Muscle layer of colon (tissue), 2 donors: ENCODE data around the gene IBSP.

Experiments used
- H3K27ac ChIP-seq: one replicate; pipeline ENCODE4 v1.7.0; 2013; ENCODE audit warnings: low read depth, mild to moderate bottlenecking, low read length, moderate library complexity
- H3K27me3 ChIP-seq, 2 donors: one replicate each; pipeline ENCODE4 v1.7.0; 2013; ENCODE audit warnings: low read length in 2 of 2, mild to moderate bottlenecking in 2 of 2; ENCODE audit not compliant: insufficient read depth in 2 of 2, control insufficient read depth in 1 of 2
- H3K36me3 ChIP-seq: one replicate; pipeline ENCODE4 v1.7.0; 2013; ENCODE audit warnings: mild to moderate bottlenecking, low read length; ENCODE audit not compliant: insufficient read depth
- H3K4me1 ChIP-seq: one replicate; pipeline ENCODE4 v1.7.0; 2013; ENCODE audit warnings: mild to moderate bottlenecking, low read length; ENCODE audit not compliant: insufficient read depth
- H3K4me3 ChIP-seq, 2 donors: one replicate each; pipeline ENCODE4 v1.7.0; 2013; ENCODE audit warnings: low read length in 2 of 2, low read depth in 1 of 2, mild to moderate bottlenecking in 1 of 2, moderate library complexity in 1 of 2
- H3K9ac ChIP-seq: one replicate; pipeline ENCODE4 v1.7.0; 2013; ENCODE audit warnings: low read length
- H3K9me3 ChIP-seq: one replicate; pipeline ENCODE4 v1.7.0; 2013; ENCODE audit warnings: mild to moderate bottlenecking, low read length
- donor health status: abdominal sarcoma.
- donor health status: Adenocarcinoma of cecum.

Gene IBSP

GRCh38 chr4:87806520-87806919, 7.2 kb downstream of the IBSP start:
- Histone ChIP-seq H3K27me3 (no peaks in the 10 kb centered on the region), H3K4me3 (no peak overlapping the region), H3K27ac (no peak overlapping the region), H3K9me3 (no peaks in the 10 kb centered on the region), H3K4me1 (no peaks in the 10 kb centered on the region), H3K9ac (no peak overlapping the region), H3K36me3 (no peaks in the 10 kb centered on the region)

- Histone ChIP-seq H3K4me1 (no peaks in the 10 kb centered on the region), H3K36me3 (no peaks in the 10 kb centered on the region), H3K27ac (no peak overlapping the region), H3K9me3 (no peaks in the 10 kb centered on the region), H3K9ac (no peak overlapping the region), H3K27me3 (no peaks in the 10 kb centered on the region), H3K4me3 (no peak overlapping the region)
These were observed 8.0 kb downstream of the IBSP start for GRCh38 chr4:87807402-87807801.

GRCh38 chr4:87811977-87812376, 12.6 kb downstream of the IBSP start:
- Histone ChIP-seq H3K4me3 (no peak overlapping the region), H3K36me3 (no peaks in the 10 kb centered on the region), H3K4me1 (no peaks in the 10 kb centered on the region), H3K9ac (no peak overlapping the region), H3K9me3 (no peaks in the 10 kb centered on the region), H3K27me3 (no peaks in the 10 kb centered on the region), H3K27ac (no peak overlapping the region)

- no peak overlapping the region for H3K9ac ChIP-seq
- H3K36me3 ChIP-seq: no peaks in the 10 kb centered on the region
- H3K4me3 ChIP-seq: no peak overlapping the region
- no peak overlapping the region for H3K27ac ChIP-seq
- H3K9me3 ChIP-seq: no peaks in the 10 kb centered on the region
- no peaks in the 10 kb centered on the region for H3K4me1 ChIP-seq
- H3K27me3 ChIP-seq: no peaks in the 10 kb centered on the region
These were observed 20.0 kb downstream of the IBSP start for GRCh38 chr4:87819281-87819919.

- Histone ChIP-seq H3K27me3 (no peaks in the 10 kb centered on the region), H3K4me3 (no peak overlapping the region), H3K27ac (no peak overlapping the region), H3K9ac (no peak overlapping the region), H3K9me3 (no peaks in the 10 kb centered on the region), H3K4me1 (no peaks in the 10 kb centered on the region), H3K36me3 (no peaks in the 10 kb centered on the region)
These were observed 23.8 kb downstream of the IBSP start for GRCh38 chr4:87823200-87823599.

- no peaks in the 10 kb centered on the region for H3K4me1 ChIP-seq
- no peaks in the 10 kb centered on the region for H3K9me3 ChIP-seq
- H3K4me3 ChIP-seq: no peak overlapping the region
These were observed 24.4 kb downstream of the IBSP start for GRCh38 chr4:87823724-87824123.

GRCh38 chr4:87824352-87824751, 25.0 kb downstream of the IBSP start:
- Histone ChIP-seq H3K36me3 (no peaks in the 10 kb centered on the region), H3K4me3 (no peak overlapping the region), H3K4me1 (no peaks in the 10 kb centered on the region)

More at GRCh38 chr4:87823724-87824123, 24.4 kb downstream of the IBSP start:
- Histone ChIP-seq H3K36me3 (no peaks in the 10 kb centered on the region), H3K27ac (no peak overlapping the region), H3K27me3 (no peaks in the 10 kb centered on the region), H3K9ac (no peak overlapping the region)

GRCh38 chr4:87832669-87833068, 33.3 kb downstream of the IBSP start, which contains the start of gene MEPE:
Gene MEPE, plus strand, starts transcription at chr4:87832969. Its CDS starts 1,746 bp downstream, at chr4:87834715.
- Histone ChIP-seq H3K27ac (no peak within 1 kb of the TSS), H3K27me3 (no peaks in the 10 kb centered on the region), H3K36me3 (no peaks in the 10 kb centered on the region), H3K9me3 (no peaks in the 10 kb centered on the region), H3K9ac (no peak within 1 kb of the TSS), H3K4me3 (no peak within 1 kb of the TSS), H3K4me1 (no peaks in the 10 kb centered on the region)

More at GRCh38 chr4:87824352-87824751, 25.0 kb downstream of the IBSP start:
- Histone ChIP-seq H3K27ac (no peak overlapping the region), H3K9ac (no peak overlapping the region), H3K9me3 (no peaks in the 10 kb centered on the region), H3K27me3 (no peaks in the 10 kb centered on the region)

- Histone ChIP-seq H3K4me3 (no peak overlapping the region), H3K4me1 (peaks cover 4% of the 10 kb centered on the region), H3K9ac (no peak overlapping the region), H3K36me3 (no peaks in the 10 kb centered on the region), H3K27ac (no peak overlapping the region), H3K9me3 (no peaks in the 10 kb centered on the region), H3K27me3 (no peaks in the 10 kb centered on the region)
These were observed 35.0 kb downstream of the IBSP start for GRCh38 chr4:87834401-87834800.

- Histone ChIP-seq H3K27me3 (no peaks in the 10 kb centered on the region), H3K4me3 (no peak overlapping the region), H3K27ac (no peak overlapping the region), H3K9ac (no peak overlapping the region), H3K4me1 (peaks cover 7% of the 10 kb centered on the region), H3K36me3 (no peaks in the 10 kb centered on the region), H3K9me3 (no peaks in the 10 kb centered on the region)
These were observed 35.8 kb downstream of the IBSP start for GRCh38 chr4:87835197-87835596.

GRCh38 chr4:87835743-87836142, 36.4 kb downstream of the IBSP start:
- H3K36me3 ChIP-seq: no peaks in the 10 kb centered on the region
- no peaks in the 10 kb centered on the region for H3K9me3 ChIP-seq
- H3K27ac ChIP-seq: no peak overlapping the region
- H3K9ac ChIP-seq: no peak overlapping the region
- no peaks in the 10 kb centered on the region for H3K27me3 ChIP-seq
- H3K4me3 ChIP-seq: no peak overlapping the region
- H3K4me1 ChIP-seq: peaks cover 7% of the 10 kb centered on the region

- H3K9ac ChIP-seq: no peak overlapping the region
- H3K4me3 ChIP-seq: no peak overlapping the region
- peaks cover 7% of the 10 kb centered on the region for H3K4me1 ChIP-seq
- H3K27me3 ChIP-seq: no peaks in the 10 kb centered on the region
- H3K9me3 ChIP-seq: no peaks in the 10 kb centered on the region
- H3K36me3 ChIP-seq: no peaks in the 10 kb centered on the region
- H3K27ac ChIP-seq: no peak overlapping the region
These were observed 38.9 kb downstream of the IBSP start for GRCh38 chr4:87838205-87838604.
